ENCODE data around the gene DCUN1D3. TPM values are rescaled to one million over a fixed set of nuclear protein-coding genes. Genes with fewer than 3 reads are reported as not detected.

Gene DCUN1D3
- total RNA-seq, 1 experiment from 2014 or later, result 10.5 TPM

- Histone ChIP-seq H3K79me2 (ENCODE audit: low read length) (peaks cover 94% of the 10 kb centered on the region), H4K20me1 (ENCODE audit: low read length) (0 out of 2 replicates have a peak, but pooled peaks cover 4% of the 10 kb centered on the region), H3K9me2 (replicated peaks; ENCODE audit: low read length) (no peaks in the 10 kb centered on the region), H3K4me1 (ENCODE audit: insufficient read depth, low read length) (peaks cover 14% of the 10 kb centered on the region), H3K36me3 (ENCODE audit: low read depth, low read length) (peaks cover 4% of the 10 kb centered on the region; the same call in 1 of the 2 replicates), H3K27me3 (ENCODE audit: low read length) (no peaks in the 10 kb centered on the region), H3K4me2 (ENCODE audit: low read length) (no peak overlapping the region), H3K9ac (ENCODE audit: low read length) (no peak overlapping the region), H3K27ac (ENCODE audit: low read length) (no peak overlapping the region), H2AFZ (ENCODE audit: low read length) (no peak overlapping the region), H3K9me3 (ENCODE audit: low read length) (no peaks in the 10 kb centered on the region), H3F3A (ENCODE audit: low read length, unreplicated experiment) (no peaks in the 10 kb centered on the region), H3K4me3 (ENCODE audit: low read length) (no peak overlapping the region)
- CTCF ChIA-PET, result no interaction called here
- no TSS peak for BruUV-seq (replicated peaks)
- ATAC-seq, result no peak
- POLR2A ChIA-PET (ENCODE audit: unreplicated experiment), result no interaction called here
- no peak for DNase-seq
- intact Hi-C loops (cut with micrococcal nuclease), result no loop called here
- TF ChIP-seq EZH2 (IDR thresholded peaks at IDR 0.05; ENCODE audit: low read length, unreplicated experiment) (no peak), EZH2phosphoT487 (IDR thresholded peaks at IDR 0.05; ENCODE audit: borderline replicate concordance, low read length) (no peak), CTCF (conservative IDR thresholded peaks at IDR 0.05; ENCODE audit: low read depth, low read length) (no peak)
These were observed 26.0 kb downstream of the DCUN1D3 start for GRCh38 chr16:20874088-20874581.

GRCh38 chr16:20873331-20873730 is 26.8 kb downstream of the DCUN1D3 start:
- Histone ChIP-seq H3K79me2 (ENCODE audit: low read length) (peaks cover 94% of the 10 kb centered on the region), H3K4me1 (ENCODE audit: insufficient read depth, low read length) (peaks cover 6% of the 10 kb centered on the region), H3K9ac (ENCODE audit: low read length) (no peak overlapping the region), H2AFZ (ENCODE audit: low read length) (no peak overlapping the region), H3K9me2 (replicated peaks; ENCODE audit: low read length) (no peaks in the 10 kb centered on the region), H3K27me3 (ENCODE audit: low read length) (no peaks in the 10 kb centered on the region), H3K36me3 (ENCODE audit: low read depth, low read length) (peaks cover 4% of the 10 kb centered on the region; the same call in 1 of the 2 replicates), H3K27ac (ENCODE audit: low read length) (no peak overlapping the region), H3K4me3 (ENCODE audit: low read length) (no peak overlapping the region), H3K4me2 (ENCODE audit: low read length) (no peak overlapping the region), H3F3A (ENCODE audit: low read length, unreplicated experiment) (no peaks in the 10 kb centered on the region), H3K9me3 (ENCODE audit: low read length) (no peaks in the 10 kb centered on the region), H4K20me1 (ENCODE audit: low read length) (0 out of 2 replicates have a peak, but pooled peaks cover 4% of the 10 kb centered on the region)
- intact Hi-C loops (cut with micrococcal nuclease), result no loop called here
- DNase-seq (no peak), ATAC-seq (no peak)
- ChIA-PET POLR2A (ENCODE audit: unreplicated experiment) (no interaction called here), CTCF (no interaction called here)
- BruUV-seq (replicated peaks), result no TSS peak
- TF ChIP-seq EZH2 (IDR thresholded peaks at IDR 0.05; ENCODE audit: low read length, unreplicated experiment) (no peak), CTCF (conservative IDR thresholded peaks at IDR 0.05; ENCODE audit: low read depth, low read length) (no peak), EZH2phosphoT487 (IDR thresholded peaks at IDR 0.05; ENCODE audit: borderline replicate concordance, low read length) (no peak)

GRCh38 chr16:20871941-20872815 is 28.0 kb downstream of the DCUN1D3 start:
- Histone ChIP-seq H4K20me1 (ENCODE audit: low read length) (0 out of 2 replicates have a peak, but pooled peaks cover 4% of the 10 kb centered on the region), H3K9me2 (replicated peaks; ENCODE audit: low read length) (no peaks in the 10 kb centered on the region), H3K4me2 (ENCODE audit: low read length) (no peak overlapping the region), H3K27ac (ENCODE audit: low read length) (no peak overlapping the region), H3K4me3 (ENCODE audit: low read length) (no peak overlapping the region), H3K4me1 (ENCODE audit: insufficient read depth, low read length) (peaks cover 5% of the 10 kb centered on the region), H3K9me3 (ENCODE audit: low read length) (no peaks in the 10 kb centered on the region), H3K27me3 (ENCODE audit: low read length) (no peaks in the 10 kb centered on the region), H3K79me2 (ENCODE audit: low read length) (peaks cover 94% of the 10 kb centered on the region), H3K36me3 (ENCODE audit: low read depth, low read length) (no peaks in the 10 kb centered on the region; the same call in 1 of the 2 replicates), H3F3A (ENCODE audit: low read length, unreplicated experiment) (no peaks in the 10 kb centered on the region), H3K9ac (ENCODE audit: low read length) (no peak overlapping the region), H2AFZ (ENCODE audit: low read length) (no peak overlapping the region)
- no TSS peak for BruUV-seq (replicated peaks)
- ChIA-PET CTCF (no interaction called here), POLR2A (ENCODE audit: unreplicated experiment) (no interaction called here)
- no peak for ATAC-seq
- TF ChIP-seq EZH2phosphoT487 (IDR thresholded peaks at IDR 0.05; ENCODE audit: borderline replicate concordance, low read length) (no peak), EZH2 (IDR thresholded peaks at IDR 0.05; ENCODE audit: low read length, unreplicated experiment) (no peak), CTCF (conservative IDR thresholded peaks at IDR 0.05; ENCODE audit: low read depth, low read length) (no peak)
- intact Hi-C loops (cut with micrococcal nuclease), result no loop called here
- no peak for DNase-seq

Measured in PC-3 (cell line).